Brain pericyte (primary cell): ENCODE measurements around the gene SH3BP5L.

ENCODE experiments used
- DNase-seq: peaks from one replicate; pipeline ENCODE4 v3.0.0-alpha.2; 2012; ENCODE audit warnings: low read depth, low spot score

The SH3BP5L gene

GRCh38 chr1:248828845-248829244, 3.1 kb upstream of the SH3BP5L start:
- DNase-seq: no peak

- DNase-seq: no peak
Measured at GRCh38 chr1:248825573-248825908, 174 bp downstream of the SH3BP5L start.

- no peak for DNase-seq
Measured at GRCh38 chr1:248825136-248825535, 579 bp downstream of the SH3BP5L start.

GRCh38 chr1:248824701-248825100, 1.0 kb downstream of the SH3BP5L start:
- DNase-seq: no peak

GRCh38 chr1:248824301-248824700, 1.4 kb downstream of the SH3BP5L start:
- no peak for DNase-seq

- DNase-seq: no peak
Measured at GRCh38 chr1:248823517-248824001, 2.2 kb downstream of the SH3BP5L start.

GRCh38 chr1:248822148-248823032, 3.3 kb downstream of the SH3BP5L start:
- DNase-seq: no peak

- no peak for DNase-seq
Measured at GRCh38 chr1:248821641-248822040, 4.1 kb downstream of the SH3BP5L start.

- no peak for DNase-seq
Measured at GRCh38 chr1:248821101-248821500, 4.6 kb downstream of the SH3BP5L start.

- no peak for DNase-seq
Measured at GRCh38 chr1:248820041-248820585, 5.6 kb downstream of the SH3BP5L start.

GRCh38 chr1:248818505-248819374, 7.0 kb downstream of the SH3BP5L start:
- DNase-seq: no peak

GRCh38 chr1:248817065-248817464, 8.7 kb downstream of the SH3BP5L start:
- DNase-seq: no peak

- DNase-seq: no peak
Measured at GRCh38 chr1:248816042-248816851, 9.5 kb downstream of the SH3BP5L start.

GRCh38 chr1:248815407-248816034, 10.2 kb downstream of the SH3BP5L start:
- DNase-seq: no peak

- no peak for DNase-seq
Measured at GRCh38 chr1:248814351-248814750, 11.4 kb downstream of the SH3BP5L start.

- DNase-seq: no peak
Measured at GRCh38 chr1:248813546-248813945, 12.2 kb downstream of the SH3BP5L start.

- no peak for DNase-seq
Measured at GRCh38 chr1:248812736-248813425, 12.8 kb downstream of the SH3BP5L start.

- no peak for DNase-seq
Measured at GRCh38 chr1:248811514-248812490, 13.9 kb downstream of the SH3BP5L start.
